ENCODE results near the gene CCNDBP1. TPM values are rescaled to one million over a fixed set of nuclear protein-coding genes. Genes with fewer than 3 reads are reported as not detected.

The CCNDBP1 gene
- total and polyA plus RNA-seq, 10 donors = 54.6 to 99.2 (median 68.4) TPM

DNA sequence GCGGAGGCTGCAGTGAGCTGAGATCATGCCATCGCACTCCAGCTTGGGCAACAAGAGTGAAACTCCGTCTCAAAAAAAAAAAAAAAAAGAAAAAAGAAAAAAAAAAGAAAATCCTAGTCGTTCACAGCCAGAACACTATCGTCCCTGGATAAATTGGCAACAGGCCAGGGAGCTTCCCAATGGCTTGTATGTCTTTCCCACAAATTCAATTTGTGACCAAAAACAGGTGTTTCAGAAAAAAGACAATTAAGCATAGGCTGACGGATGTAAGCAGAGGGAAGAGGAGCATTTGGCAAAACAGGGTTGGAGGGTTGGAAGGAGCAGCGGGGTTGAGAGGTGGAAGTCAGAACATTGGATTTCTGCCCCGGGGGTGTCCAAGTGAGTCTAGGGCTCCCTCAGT lies 27.1 kb downstream of the CCNDBP1 start:
- Histone ChIP-seq H3K4me3 (no peak overlapping the region), H3K4me1 (no peaks in the 10 kb centered on the region), H3K27me3 (replicated peaks in 1 of 7) (peaks cover 0 to 31% (median 0%) of the 10 kb centered on the region in 7 donors), H3K9me3 (no peaks in the 10 kb centered on the region), H3K27ac (no peak overlapping the region), H3K36me3 (no peaks in the 10 kb centered on the region)
- TF ChIP-seq POLR2A (IDR thresholded peaks at IDR 0.05) = no peak
- no peak for TF ChIP-seq POLR2AphosphoS5 (IDR thresholded peaks at IDR 0.05)
- TF ChIP-seq CTCF (IDR thresholded peaks at IDR 0.05 in 8 of 11, conservative IDR thresholded peaks at IDR 0.05 in 3 of 11) = no peak
- WGBS, 5 donors = 78 to 91% (median 88%) methylated on average over 8 of the region's 8 CpGs
- intact Hi-C loops (cut with DNase I; ENCODE audit: low total_unique reads) = no loop called here
- no peak for DNase-seq

- no peak overlapping the region for H3K4me3 ChIP-seq
- H3K4me1 ChIP-seq = no peaks in the 10 kb centered on the region
- TF ChIP-seq POLR2AphosphoS5 (IDR thresholded peaks at IDR 0.05) = no peak
- H3K9me3 ChIP-seq = no peaks in the 10 kb centered on the region
- peaks cover 0 to 27% (median 0%) of the 10 kb centered on the region in 7 donors for H3K27me3 ChIP-seq (replicated peaks in 1 of 7)
- H3K36me3 ChIP-seq = no peaks in the 10 kb centered on the region
- intact Hi-C loops (cut with DNase I; ENCODE audit: low total_unique reads) = no loop called here
- no peak for DNase-seq
- no peak overlapping the region for H3K27ac ChIP-seq
These were observed 27.7 kb downstream of the CCNDBP1 start for GRCh38 chr15:43212951-43213350.

DNA sequence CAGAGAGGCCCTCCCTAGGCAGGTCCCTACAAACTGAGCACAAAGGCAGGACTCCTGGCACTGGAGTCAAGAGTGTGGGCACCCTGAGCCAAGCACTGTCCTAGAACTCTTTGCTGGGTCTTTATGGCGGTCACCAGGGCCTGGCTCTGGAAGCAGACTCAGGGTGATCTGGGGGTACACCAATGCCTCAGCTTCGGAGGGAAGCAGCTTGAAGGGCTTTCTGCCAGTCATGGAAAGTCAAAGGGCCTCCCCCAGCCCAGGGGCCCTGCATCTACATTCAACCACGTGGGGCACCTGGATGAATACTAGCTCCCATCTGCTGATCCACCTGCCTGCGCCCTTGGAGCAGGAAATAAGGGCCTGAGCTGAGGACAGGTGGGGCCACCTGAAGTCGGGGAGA lies 28.3 kb downstream of the CCNDBP1 start:
- WGBS, 5 donors = 83 to 88% (median 85%) methylated on average over 5 of the region's 5 CpGs
- intact Hi-C loops (cut with DNase I; ENCODE audit: low total_unique reads) = no loop called here

DNA sequence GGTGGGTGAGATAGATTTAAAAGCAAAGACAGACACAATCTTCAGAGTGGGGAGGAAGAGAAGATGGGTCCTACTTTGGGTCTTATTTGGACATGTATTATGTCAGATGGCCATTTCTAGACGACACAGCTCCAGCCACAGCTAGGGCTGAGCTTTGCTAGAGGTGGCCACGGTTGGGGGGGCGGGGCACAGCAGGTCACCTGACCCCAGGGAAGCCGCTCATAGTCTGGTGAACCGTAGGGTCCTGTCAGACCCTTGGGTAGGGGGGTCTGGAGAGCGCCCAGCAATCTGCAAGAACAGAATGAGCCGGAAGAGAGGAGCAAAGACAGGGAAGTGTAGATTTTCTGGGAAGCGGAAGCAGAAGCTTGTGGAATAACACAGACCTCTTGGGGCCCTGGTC lies 29.0 kb downstream of the CCNDBP1 start:
- Histone ChIP-seq H3K27me3 (replicated peaks in 1 of 7) (peaks cover 0 to 20% (median 0%) of the 10 kb centered on the region in 7 donors), H3K4me3 (no peak overlapping the region), H3K36me3 (no peaks in the 10 kb centered on the region), H3K9me3 (no peaks in the 10 kb centered on the region), H3K27ac (no peak overlapping the region), H3K4me1 (no peaks in the 10 kb centered on the region)
- DNase-seq = no peak
- 75 to 82% (median 75%) methylated on average over 8 of the region's 8 CpGs for WGBS, 5 donors
- intact Hi-C loops (cut with DNase I; ENCODE audit: low total_unique reads) = no loop called here
- TF ChIP-seq CTCF (IDR thresholded peaks at IDR 0.05 in 8 of 11, conservative IDR thresholded peaks at IDR 0.05 in 3 of 11) (no peak), POLR2AphosphoS5 (IDR thresholded peaks at IDR 0.05) (no peak), POLR2A (IDR thresholded peaks at IDR 0.05) (no peak)

More for the DNA sequence above, 28.3 kb downstream of the CCNDBP1 start:
- no peaks in the 10 kb centered on the region for H3K36me3 ChIP-seq
- no peak overlapping the region for H3K4me3 ChIP-seq
- no peaks in the 10 kb centered on the region for H3K4me1 ChIP-seq
- H3K9me3 ChIP-seq = no peaks in the 10 kb centered on the region
- H3K27ac ChIP-seq = no peak overlapping the region
- no peak for DNase-seq
- peaks cover 0 to 22% (median 0%) of the 10 kb centered on the region in 7 donors for H3K27me3 ChIP-seq (replicated peaks in 1 of 7)
- TF ChIP-seq CTCF (IDR thresholded peaks at IDR 0.05 in 8 of 11, conservative IDR thresholded peaks at IDR 0.05 in 3 of 11) (no peak), POLR2AphosphoS5 (IDR thresholded peaks at IDR 0.05) (no peak)
